Endothelial cell of umbilical vein (primary cell): Measurements from ENCODE around the gene SH3BP5. TPM values are rescaled to one million over a fixed set of nuclear protein-coding genes. Genes with fewer than 3 reads are reported as not detected.

ENCODE experiments used
- BruUV-seq: library from RNA; stranded (reverse); fragments of 400-500 nt; replicated peaks from 2 replicates; lab custom pipeline; 2021; lab: Mats Ljungman, UMichigan
- CTCF ChIA-PET: fragments of 300-600, 350-600 bp; sonication (Branson Sonifier 250); formaldehyde crosslinking; loops from one replicate; lab custom pipeline; 2021; ENCODE audit warnings: antibody characterized with exemption, inconsistent platforms; lab: Charles Lee
- POLR2A ChIA-PET: fragments of 300-600, 350-600 bp; sonication (Branson Sonifier 250); formaldehyde crosslinking; loops from one replicate; lab custom pipeline; 2021; ENCODE audit warnings: antibody characterized with exemption, inconsistent platforms; lab: Charles Lee
- DNase-seq: peaks from one replicate; pipeline ENCODE4 v3.0.0-alpha.2; 2011; ENCODE audit warnings: low read depth, low spot score
- FAIRE-seq: peaks from 2 replicates; lab custom pipeline; 2011; peaks lifted over from hg19 to GRCh38; lab: Jason Lieb, UNC
- H2AFZ ChIP-seq: 2 replicates; pipeline ENCODE4 v1.6.0; 2012; ENCODE audit warnings: low read depth, low read length, control low read depth, inconsistent platforms
- H3K27ac ChIP-seq: 2 replicates; pipeline ENCODE4 v1.5.1; 2011; ENCODE audit warnings: low read depth, mild to moderate bottlenecking, control low read depth, low read length, moderate library complexity; ENCODE audit not compliant: insufficient read depth
- H3K27me3 ChIP-seq, 2 experiments: 2 replicates each; pipeline versions ENCODE4 v1.6.0 to v1.6.1; 2011; ENCODE audit warnings: low read length in 2 of 2, mixed read lengths in 1 of 2; ENCODE audit not compliant: control insufficient read depth in 2 of 2, insufficient read depth in 2 of 2
- H3K36me3 ChIP-seq, 2 experiments: 2 replicates in 1 of 2; 3 replicates in 1 of 2; pipeline ENCODE4 v1.5.1; 2011; ENCODE audit warnings: low read length in 2 of 2, mild to moderate bottlenecking in 1 of 2, moderate library complexity in 1 of 2; ENCODE audit not compliant: control insufficient read depth in 2 of 2, insufficient read depth in 2 of 2; ENCODE audit errors: extremely low read depth in 1 of 2
- H3K4me1 ChIP-seq: 3 replicates; pipeline ENCODE4 v1.5.1; 2011; ENCODE audit warnings: mild to moderate bottlenecking, low read length; ENCODE audit not compliant: control insufficient read depth, insufficient read depth; ENCODE audit errors: extremely low read depth
- H3K4me2 ChIP-seq: 2 replicates; pipeline ENCODE4 v1.6.1; 2011; ENCODE audit warnings: low read length, control low read depth, mixed read lengths; ENCODE audit not compliant: insufficient read depth
- H3K4me3 ChIP-seq, 3 experiments: fragments of 200-600 bp in 1 of 3; sonication (generic), shearing (Covaris generic) in 1 of 3; replicated peaks in 1 of 3; 2 replicates each; pipeline ENCODE4 v1.5.1; 2011 to 2016; ENCODE audit warnings: control low read depth in 3 of 3, low read length in 3 of 3, mild to moderate bottlenecking in 2 of 3, inconsistent platforms in 1 of 3, low read depth in 1 of 3, moderate library complexity in 1 of 3; ENCODE audit not compliant: insufficient read depth in 1 of 3
- H3K79me2 ChIP-seq: 2 replicates; pipeline ENCODE4 v1.6.0; 2012; ENCODE audit warnings: low read length, inconsistent platforms; ENCODE audit not compliant: control insufficient read depth, insufficient read depth
- H3K9ac ChIP-seq: replicated peaks from 2 replicates; pipeline ENCODE3; 2011; ENCODE audit warnings: low read length, control low read depth; ENCODE audit not compliant: insufficient read depth; ENCODE audit errors: extremely low read depth
- H3K9me1 ChIP-seq: replicated peaks from 3 replicates; pipeline ENCODE4 v1.6.0; 2011; ENCODE audit warnings: mild to moderate bottlenecking, low read length; ENCODE audit not compliant: control insufficient read depth, insufficient read depth; ENCODE audit errors: extremely low read depth
- H3K9me3 ChIP-seq: replicated peaks from 2 replicates; pipeline ENCODE4 v1.5.1; 2012; ENCODE audit warnings: low read length, inconsistent platforms; ENCODE audit not compliant: control insufficient read depth, insufficient read depth
- H4K20me1 ChIP-seq: replicated peaks from 2 replicates; pipeline ENCODE3; 2011; ENCODE audit warnings: mild to moderate bottlenecking, low read length; ENCODE audit not compliant: control insufficient read depth, insufficient read depth; ENCODE audit errors: extremely low read depth
- CTCF ChIP-seq, 2 donors: IDR thresholded peaks; 1 replicate in 1 of 2; 2 replicates in 1 of 2; pipeline ENCODE4 v1.5.1; 2011; ENCODE audit warnings: low read length in 2 of 2, mild to moderate bottlenecking in 2 of 2, moderate library complexity in 2 of 2, control low read depth in 1 of 2, inconsistent platforms in 1 of 2, low read depth in 1 of 2; ENCODE audit not compliant: insufficient read depth in 1 of 2; ENCODE audit errors: extremely low read depth in 1 of 2
- EZH2 ChIP-seq: IDR thresholded peaks from 2 replicates; pipeline ENCODE4 v1.6.1; 2012; ENCODE audit warnings: borderline replicate concordance, low read depth, mild to moderate bottlenecking, moderate library complexity, low read length, inconsistent platforms; ENCODE audit not compliant: severe bottlenecking
- FOS ChIP-seq: IDR thresholded peaks from 2 replicates; pipeline ENCODE4 v1.6.1; 2011; ENCODE audit warnings: mild to moderate bottlenecking, low read length, moderate library complexity, borderline replicate concordance; ENCODE audit not compliant: insufficient read depth
- GATA2 ChIP-seq: IDR thresholded peaks from 2 replicates; pipeline ENCODE4 v1.7.0; 2011; ENCODE audit warnings: low read depth, mild to moderate bottlenecking, moderate library complexity, mixed read lengths, low read length; ENCODE audit not compliant: insufficient read length, insufficient read depth
- JUN ChIP-seq: IDR thresholded peaks from 2 replicates; pipeline ENCODE4 v1.6.1; 2011; ENCODE audit warnings: borderline replicate concordance, low read depth; ENCODE audit not compliant: insufficient read length, insufficient read depth
- MAX ChIP-seq: IDR thresholded peaks from 2 replicates; pipeline ENCODE4 v1.6.1; 2011; ENCODE audit not compliant: insufficient read depth, insufficient read length
- MYC ChIP-seq: IDR thresholded peaks from one replicate; pipeline ENCODE4 v1.6.1; 2011; ENCODE audit warnings: mild to moderate bottlenecking, low read depth, low read length
- POLR2A ChIP-seq: IDR thresholded peaks from 2 replicates; pipeline ENCODE4 v1.6.1; 2012; ENCODE audit warnings: low read depth, mild to moderate bottlenecking, control low read depth, low read length
- POLR2AphosphoS5 ChIP-seq: IDR thresholded peaks from 2 replicates; pipeline ENCODE4 v1.6.1; 2012; ENCODE audit warnings: low read depth, mild to moderate bottlenecking, control low read depth, low read length, moderate library complexity; ENCODE audit not compliant: insufficient read depth
- dilution Hi-C: fragments of 300-500 bp; cut with MboI; formaldehyde crosslinking; loops from one replicate; pipeline ENCODE4 v1.15.0; 2019; ENCODE audit warnings: low sequenced_read_pairs; ENCODE audit not compliant: extremely low pct_ligation_motif_present
- intact Hi-C: fragments of 100-400 bp; cut with micrococcal nuclease; formaldehyde crosslinking; loops from one replicate; pipeline ENCODE4 v1.10.0; 2022
- polyA plus RNA-seq, 4 experiments: library from polyadenylated mRNA; depleted of rRNA in 3 of 4; stranded (reverse) in 3 of 4; unstranded in 1 of 4; fragments of >200 nt; gene quantifications; 2 replicates each; pipeline versions ENCODE4 v1.2.1 to v1.2.3, GENCODE V29; 2011 to 2012; ENCODE audit warnings: missing spikeins in 1 of 4
- total RNA-seq: library from RNA; stranded (reverse); gene quantifications from 2 replicates; pipeline ENCODE4 v1.2.3, GENCODE V29; 2021

SH3BP5 gene
- total and polyA plus RNA-seq, 2 donors (not counting 3 experiments of a cell fraction or from before 2014, with no cell fraction given), result 35.3 to 76.3 TPM

- CTCF ChIA-PET, result interaction anchor here (0.5 kb wide), 1 partner anchor 11 kb away, joined by 3 read pairs; no protein-coding TSS in a partner anchor
Measured at GRCh38 chr3:15342945-15343344, 10.6 kb upstream of the SH3BP5 start.

More at GRCh38 chr3:15342945-15343344, 10.6 kb upstream of the SH3BP5 start:
- dilution Hi-C loops, result no loop called here
- Histone ChIP-seq H3K4me2 (no peak overlapping the region), H3K9me3 (no peaks in the 10 kb centered on the region), H3K27ac (no peak overlapping the region), H4K20me1 (no peaks in the 10 kb centered on the region), H3K9me1 (no peaks in the 10 kb centered on the region), H3K36me3 (no peaks in the 10 kb centered on the region), H3K4me1 (peaks cover 9% of the 10 kb centered on the region), H3K4me3 (no peak overlapping the region), H3K27me3 (peaks cover 0 to 3% of the 10 kb centered on the region in 2 experiments), H2AFZ (no peak overlapping the region), H3K9ac (no peak overlapping the region), H3K79me2 (no peaks in the 10 kb centered on the region)
- POLR2A ChIA-PET, result no interaction called here
- TF ChIP-seq CTCF (IDR thresholded peaks at IDR 0.05; ENCODE audit: extremely low read depth in 1 of 2, insufficient read depth in 1 of 2, low read depth in 1 of 2, low read length in 2 of 2) (no peak), GATA2 (no peak), FOS (no peak), JUN (no peak), POLR2AphosphoS5 (no peak), POLR2A (no peak), MYC (no peak), EZH2 (no peak), MAX (no peak)
- FAIRE-seq (no peak), DNase-seq (no peak)
- intact Hi-C loops, result no loop called here
- BruUV-seq, result no TSS peak
